ENCODE data around the gene ZNF362.
"Not testable (repeated sequence)": the region's sequence is repeated elsewhere in the genome, so short reads cannot be mapped to it uniquely, and the experiment has no call there.

ZNF362 gene

GRCh38 chr1:33288976-33289857 lies 32.9 kb downstream of the ZNF362 start:
- Histone ChIP-seq H2AFZ (ENCODE audit: low read depth, low read length) (no peak overlapping the region), H3K36me3 (ENCODE audit: insufficient read depth, low read length) (peaks cover 49% of the 10 kb centered on the region), H3K9me3 (ENCODE audit: low read length) (peaks cover 8% of the 10 kb centered on the region), H3K4me3 (ENCODE audit: low read length) (no peak overlapping the region), H3K27me3 (ENCODE audit: insufficient read depth, low read length) (no peaks in the 10 kb centered on the region), H3K4me1 (ENCODE audit: insufficient read depth, low read length) (peaks cover under 1% of the 10 kb centered on the region)

DNA sequence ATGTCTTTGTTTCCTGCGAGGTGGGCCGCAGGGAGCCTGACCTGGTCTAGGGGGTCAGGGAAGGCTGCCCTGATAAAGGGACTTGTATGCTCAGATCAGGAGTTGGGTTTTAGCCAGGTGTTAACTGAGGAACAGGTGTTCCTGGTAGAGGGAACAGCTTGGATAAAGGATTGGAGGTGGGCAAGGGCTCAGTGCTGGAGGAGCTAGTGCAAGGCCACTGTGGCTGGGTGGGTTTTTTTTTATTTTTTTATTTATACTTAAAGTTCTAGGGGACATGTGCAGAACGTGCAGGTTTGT lies 33.5 kb downstream of the ZNF362 start:
- Histone ChIP-seq H2AFZ (ENCODE audit: low read depth, low read length) (no peak overlapping the region), H3K4me3 (ENCODE audit: low read length) (no peak overlapping the region), H3K27me3 (ENCODE audit: insufficient read depth, low read length) (no peaks in the 10 kb centered on the region), H3K36me3 (ENCODE audit: insufficient read depth, low read length) (peaks cover 50% of the 10 kb centered on the region), H3K4me1 (ENCODE audit: insufficient read depth, low read length) (no peaks in the 10 kb centered on the region), H3K9me3 (ENCODE audit: low read length) (peaks cover 8% of the 10 kb centered on the region)

DNA sequence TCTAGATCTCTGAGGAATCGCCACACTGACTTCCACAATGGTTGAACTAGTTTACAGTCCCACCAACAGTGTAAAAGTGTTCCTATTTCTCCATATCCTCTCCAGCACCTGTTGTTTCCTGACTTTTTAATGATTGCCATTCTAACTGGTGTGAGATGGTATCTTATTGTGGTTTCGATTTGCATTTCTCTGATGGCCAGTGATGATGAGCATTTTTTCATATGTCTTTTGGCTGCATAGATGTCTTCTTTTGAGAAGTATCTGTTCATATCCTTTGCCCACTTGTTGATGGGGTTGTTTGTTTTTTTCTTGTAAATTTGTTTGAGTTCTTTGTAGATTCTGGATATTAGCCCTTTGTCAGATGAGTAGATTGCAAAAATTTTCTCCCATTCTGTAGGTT lies 34.3 kb downstream of the ZNF362 start:
- H3K36me3 ChIP-seq (ENCODE audit: insufficient read depth, low read length): peaks cover 53% of the 10 kb centered on the region
- not testable (repeated sequence) for H3K4me3 ChIP-seq (ENCODE audit: low read length); H2AFZ ChIP-seq (ENCODE audit: low read depth, low read length); H3K9me3 ChIP-seq (ENCODE audit: low read length); H3K27me3 ChIP-seq (ENCODE audit: insufficient read depth, low read length); H3K4me1 ChIP-seq (ENCODE audit: insufficient read depth, low read length)

- no peaks in the 10 kb centered on the region for H3K4me1 ChIP-seq (ENCODE audit: insufficient read depth, low read length)
- H3K4me3 ChIP-seq (ENCODE audit: low read length): no peak overlapping the region
- H3K36me3 ChIP-seq (ENCODE audit: insufficient read depth, low read length): peaks cover 58% of the 10 kb centered on the region
- H3K9me3 ChIP-seq (ENCODE audit: low read length): peaks cover 8% of the 10 kb centered on the region
- no peaks in the 10 kb centered on the region for H3K27me3 ChIP-seq (ENCODE audit: insufficient read depth, low read length)
- H2AFZ ChIP-seq (ENCODE audit: low read depth, low read length): no peak overlapping the region
Observed at GRCh38 chr1:33292726-33293340, 36.5 kb downstream of the ZNF362 start.

DNA sequence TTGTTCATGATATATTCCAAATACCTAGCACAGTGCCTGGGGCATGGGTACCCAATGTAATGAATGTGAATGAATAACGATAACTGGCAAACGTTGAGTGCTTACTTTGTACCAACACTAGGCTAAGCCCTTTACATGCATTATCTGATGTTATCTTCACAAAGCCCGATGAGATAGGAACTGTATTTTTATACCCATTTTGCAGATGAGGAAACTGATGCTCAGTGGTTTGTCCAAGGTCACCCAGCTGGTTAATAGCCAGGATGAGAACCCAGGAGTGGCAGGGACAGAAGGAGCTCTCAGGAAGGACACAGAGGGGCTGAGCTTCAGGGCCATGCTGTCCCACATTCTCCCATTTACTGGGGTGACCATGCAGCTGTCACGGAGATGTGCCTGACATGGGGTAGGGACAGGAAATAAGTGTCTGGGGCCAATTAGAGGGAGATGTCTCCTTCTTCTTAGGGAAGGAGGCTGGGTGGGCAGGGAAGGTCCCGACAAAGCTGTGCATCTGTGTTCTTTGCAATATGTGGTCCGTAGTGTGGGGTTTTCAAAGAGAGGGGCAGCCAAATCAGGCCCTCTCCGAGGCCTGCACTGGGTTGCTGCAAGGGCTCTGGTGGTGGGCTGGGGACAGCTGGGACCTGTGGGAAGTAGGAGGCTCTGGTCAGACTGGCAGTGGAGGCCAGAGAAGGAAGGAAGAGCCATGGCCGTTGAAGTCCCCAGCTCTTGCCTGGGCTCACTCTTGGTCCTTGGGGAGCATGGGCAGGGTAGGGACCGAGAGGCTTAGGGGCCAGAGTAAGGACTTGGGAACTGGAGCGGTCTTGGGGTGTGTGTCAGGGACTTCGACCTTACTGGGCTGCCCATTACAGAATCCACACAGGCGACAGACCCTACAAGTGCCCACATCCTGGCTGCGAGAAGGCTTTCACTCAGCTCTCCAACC lies 38.0 kb downstream of the ZNF362 start:
- no peaks in the 10 kb centered on the region for H3K4me1 ChIP-seq (ENCODE audit: insufficient read depth, low read length)
- H3K36me3 ChIP-seq (ENCODE audit: insufficient read depth, low read length): peaks cover 60% of the 10 kb centered on the region
- no peak overlapping the region for H3K4me3 ChIP-seq (ENCODE audit: low read length)
- H3K9me3 ChIP-seq (ENCODE audit: low read length): peaks cover 8% of the 10 kb centered on the region
- no peaks in the 10 kb centered on the region for H3K27me3 ChIP-seq (ENCODE audit: insufficient read depth, low read length)
- no peak overlapping the region for H2AFZ ChIP-seq (ENCODE audit: low read depth, low read length)

GRCh38 chr1:33295023-33295422 lies 38.7 kb downstream of the ZNF362 start:
- H3K4me1 ChIP-seq (ENCODE audit: insufficient read depth, low read length): no peaks in the 10 kb centered on the region
- no peaks in the 10 kb centered on the region for H3K27me3 ChIP-seq (ENCODE audit: insufficient read depth, low read length)
- no peak overlapping the region for H2AFZ ChIP-seq (ENCODE audit: low read depth, low read length)
- H3K9me3 ChIP-seq (ENCODE audit: low read length): peaks cover under 1% of the 10 kb centered on the region
- H3K36me3 ChIP-seq (ENCODE audit: insufficient read depth, low read length): peaks cover 60% of the 10 kb centered on the region
- no peak overlapping the region for H3K4me3 ChIP-seq (ENCODE audit: low read length)

DNA sequence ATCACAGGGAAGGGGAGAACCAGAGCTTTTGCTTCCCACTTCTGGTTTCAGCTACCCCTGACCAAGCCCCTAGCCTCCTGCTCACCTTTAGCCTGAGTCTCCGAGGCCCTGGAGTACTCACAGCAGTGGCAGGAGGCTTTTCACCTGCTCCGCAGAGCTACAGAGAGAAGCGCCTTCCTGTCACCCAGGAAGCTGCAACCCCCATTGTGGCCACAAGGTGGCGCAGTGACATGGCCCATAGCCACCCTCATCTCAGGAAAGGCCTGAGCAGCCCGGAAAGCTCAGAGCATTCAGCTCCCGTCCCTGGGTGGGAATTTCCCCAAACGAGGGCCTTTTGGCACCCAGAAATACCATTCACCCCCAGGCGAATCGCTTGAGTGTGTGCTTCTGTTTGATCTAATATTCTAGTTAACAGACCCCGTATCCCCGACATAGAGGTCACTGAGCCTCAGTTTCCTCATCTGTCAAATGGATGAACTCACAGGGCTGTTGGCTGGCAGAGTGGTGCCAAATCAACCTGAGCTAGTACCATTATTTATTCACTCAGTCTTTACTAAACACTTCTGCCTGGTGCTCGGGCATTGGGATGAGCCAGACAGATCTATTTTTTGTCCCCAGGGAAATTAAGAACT lies 39.3 kb downstream of the ZNF362 start:
- no peak overlapping the region for H2AFZ ChIP-seq (ENCODE audit: low read depth, low read length)
- no peaks in the 10 kb centered on the region for H3K27me3 ChIP-seq (ENCODE audit: insufficient read depth, low read length)
- no peak overlapping the region for H3K4me3 ChIP-seq (ENCODE audit: low read length)
- H3K9me3 ChIP-seq (ENCODE audit: low read length): no peaks in the 10 kb centered on the region
- H3K36me3 ChIP-seq (ENCODE audit: insufficient read depth, low read length): peaks cover 61% of the 10 kb centered on the region
- H3K4me1 ChIP-seq (ENCODE audit: insufficient read depth, low read length): no peaks in the 10 kb centered on the region

- no peaks in the 10 kb centered on the region for H3K27me3 ChIP-seq (ENCODE audit: insufficient read depth, low read length)
- peaks cover 64% of the 10 kb centered on the region for H3K36me3 ChIP-seq (ENCODE audit: insufficient read depth, low read length)
- H3K4me1 ChIP-seq (ENCODE audit: insufficient read depth, low read length): no peaks in the 10 kb centered on the region
- no peak overlapping the region for H3K4me3 ChIP-seq (ENCODE audit: low read length)
- no peak overlapping the region for H2AFZ ChIP-seq (ENCODE audit: low read depth, low read length)
- no peaks in the 10 kb centered on the region for H3K9me3 ChIP-seq (ENCODE audit: low read length)
Observed at GRCh38 chr1:33296082-33296458, 39.8 kb downstream of the ZNF362 start.

DNA sequence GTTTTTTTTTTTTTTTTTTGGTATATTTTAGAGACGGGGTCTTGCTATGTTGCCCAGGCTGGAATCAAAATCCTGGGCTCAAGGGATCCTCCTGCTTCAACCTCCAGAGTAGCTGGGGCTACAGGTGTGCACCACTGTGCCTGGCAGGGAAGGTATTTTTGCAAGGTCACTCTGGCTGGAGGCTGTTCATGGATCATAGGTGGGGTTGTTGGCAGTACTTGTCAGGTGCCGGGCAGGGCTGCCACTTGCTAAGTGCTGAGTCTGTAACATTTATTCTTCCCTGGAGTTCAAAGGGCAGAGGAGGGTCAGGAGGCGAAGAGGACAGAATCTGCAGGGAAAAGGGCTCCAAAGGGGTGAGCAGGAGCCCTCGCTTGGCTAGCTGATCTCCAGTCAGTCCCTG lies 40.5 kb downstream of the ZNF362 start:
- peaks cover 68% of the 10 kb centered on the region for H3K36me3 ChIP-seq (ENCODE audit: insufficient read depth, low read length)
- H3K4me1 ChIP-seq (ENCODE audit: insufficient read depth, low read length): no peaks in the 10 kb centered on the region
- no peaks in the 10 kb centered on the region for H3K27me3 ChIP-seq (ENCODE audit: insufficient read depth, low read length)
- no peak overlapping the region for H2AFZ ChIP-seq (ENCODE audit: low read depth, low read length)
- H3K4me3 ChIP-seq (ENCODE audit: low read length): no peak overlapping the region
- peaks cover 2% of the 10 kb centered on the region for H3K9me3 ChIP-seq (ENCODE audit: low read length)

GRCh38 chr1:33297911-33298622 lies 41.8 kb downstream of the ZNF362 start:
- Histone ChIP-seq H3K27me3 (ENCODE audit: insufficient read depth, low read length) (no peaks in the 10 kb centered on the region), H2AFZ (ENCODE audit: low read depth, low read length) (no peak overlapping the region), H3K36me3 (ENCODE audit: insufficient read depth, low read length) (peaks cover 66% of the 10 kb centered on the region), H3K4me3 (ENCODE audit: low read length) (no peak overlapping the region), H3K9me3 (ENCODE audit: low read length) (peaks cover 2% of the 10 kb centered on the region), H3K4me1 (ENCODE audit: insufficient read depth, low read length) (no peaks in the 10 kb centered on the region)

DNA sequence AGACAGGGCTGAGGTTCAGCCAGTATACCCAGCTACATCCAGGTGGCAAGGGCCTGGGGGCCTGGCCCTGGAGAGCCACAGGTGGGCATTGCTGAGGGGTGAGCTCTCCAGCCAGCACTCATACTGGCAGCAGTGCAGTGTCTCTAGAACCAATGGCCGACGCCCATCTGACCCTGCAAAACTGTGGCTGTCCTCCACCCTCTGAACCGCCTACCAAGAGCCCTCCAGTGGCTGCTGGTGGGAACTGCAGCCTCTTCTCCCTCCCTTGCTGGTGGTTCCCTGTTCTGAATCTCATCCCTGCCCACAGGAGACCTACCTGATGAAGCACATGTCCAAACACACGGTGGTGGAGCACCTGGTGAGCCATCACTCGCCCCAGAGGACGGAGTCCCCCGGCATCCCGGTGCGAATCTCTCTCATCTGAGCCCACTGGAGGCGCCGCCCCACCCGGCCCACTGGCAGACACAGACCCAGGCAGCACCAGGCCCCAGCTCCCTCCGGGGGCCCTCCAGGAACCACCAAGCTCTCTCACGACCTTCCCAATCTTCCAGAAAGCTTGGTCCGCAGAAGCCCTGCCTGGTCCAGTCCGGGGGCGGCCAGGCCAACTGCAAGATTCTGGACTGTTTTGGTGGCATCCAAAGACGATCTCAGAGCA lies 42.5 kb downstream of the ZNF362 start:
- H3K4me1 ChIP-seq (ENCODE audit: insufficient read depth, low read length): no peaks in the 10 kb centered on the region
- H2AFZ ChIP-seq (ENCODE audit: low read depth, low read length): no peak overlapping the region
- peaks cover 63% of the 10 kb centered on the region for H3K36me3 ChIP-seq (ENCODE audit: insufficient read depth, low read length)

More for the DNA sequence above, 42.5 kb downstream of the ZNF362 start:
- Histone ChIP-seq H3K27me3 (ENCODE audit: insufficient read depth, low read length) (no peaks in the 10 kb centered on the region), H3K4me3 (ENCODE audit: low read length) (no peak overlapping the region), H3K9me3 (ENCODE audit: low read length) (peaks cover 2% of the 10 kb centered on the region)

All from neuron (in vitro differentiated cells).